Heart left ventricle (tissue), 16 donors: Measurements from ENCODE around the gene OR7D2. TPM values are rescaled to one million over a fixed set of nuclear protein-coding genes. Genes with fewer than 3 reads are reported as not detected.

ENCODE experiments used
- ATAC-seq, 4 donors: fragments of 200-7000 bp; cut with Tn5 transposase; one replicate each; pipeline ENCODE4 v1.9.1; 2020 to 2022; ENCODE audit warnings: moderate library complexity in 4 of 4, mild to moderate bottlenecking in 3 of 4, moderate number of reproducible peaks in 1 of 4
- DNase-seq, 5 donors: peaks; one replicate each; pipeline ENCODE4 v3.0.0-alpha.2; 2020
- H3K27ac ChIP-seq, 12 donors: fragments of 200-600 bp; sonication (generic) in 4 of 12; one replicate each; pipeline versions ENCODE4 v1.5.0 to v1.8.0; 2016 to 2022; ENCODE audit warnings: mild to moderate bottlenecking in 2 of 12
- H3K27me3 ChIP-seq, 9 donors: fragments of 200-600 bp; sonication (generic) in 2 of 9; one replicate each; pipeline versions ENCODE4 v1.5.1 to v1.8.0; 2016 to 2022; ENCODE audit warnings: mild to moderate bottlenecking in 3 of 9
- H3K36me3 ChIP-seq, 9 donors: fragments of 200-600 bp; sonication (generic) in 2 of 9; one replicate each; pipeline versions ENCODE4 v1.5.0 to v1.8.0; 2018 to 2022; ENCODE audit warnings: mild to moderate bottlenecking in 2 of 9
- H3K4me1 ChIP-seq, 12 donors: fragments of 200-600 bp; sonication (generic) in 4 of 12; one replicate each; pipeline versions ENCODE4 v1.5.0 to v1.8.0; 2016 to 2022; ENCODE audit warnings: mild to moderate bottlenecking in 3 of 12
- H3K4me3 ChIP-seq, 12 donors: fragments of 200-600 bp; sonication (generic) in 4 of 12; one replicate each; pipeline versions ENCODE4 v1.5.0 to v1.8.0; 2017 to 2022; ENCODE audit warnings: mild to moderate bottlenecking in 9 of 12, moderate library complexity in 4 of 12
- H3K9me3 ChIP-seq, 12 donors: fragments of 200-600 bp; sonication (generic) in 4 of 12; one replicate each; pipeline versions ENCODE4 v1.5.0 to v1.8.0; 2016 to 2022; ENCODE audit warnings: mild to moderate bottlenecking in 1 of 12
- CTCF ChIP-seq, 12 donors: fragments of 200-600 bp; sonication (generic) in 4 of 12; IDR thresholded peaks; one replicate each; pipeline versions ENCODE4 v1.5.0 to v1.8.0; 2018 to 2022; ENCODE audit warnings: antibody characterized with exemption in 12 of 12, mild to moderate bottlenecking in 5 of 12
- POLR2A ChIP-seq, 2 donors: fragments of 450-650 bp; IDR thresholded peaks; one replicate each; pipeline ENCODE4 v1.6.1; 2017; ENCODE audit warnings: antibody characterized with exemption in 2 of 2, mild to moderate bottlenecking in 2 of 2, moderate library complexity in 2 of 2
- WGBS, 4 donors: extraction: QIAGEN DNeasy Blood & Tissue Kit in 2 of 4; methylation state at CpG; one replicate each; pipeline versions ENCODE4 v1.1.5 to v1.1.7; 2013 to 2018; 5-methylcytosine and 5-hydroxymethylcytosine counted together
- intact Hi-C, 10 donors: fragments of 100-400 bp; cut with DNase I; formaldehyde crosslinking; loops; one replicate each; pipeline versions ENCODE4 v1.11.1 to v1.14.2; 2022
- polyA plus RNA-seq, 2 donors: library from polyadenylated mRNA; stranded (reverse); fragments of 200-250 nt; gene quantifications; one replicate each; pipeline ENCODE4 v1.2.3, GENCODE V29; 2013
- total RNA-seq, 9 donors: library from RNA; depleted of rRNA in 2 of 9; stranded (reverse); fragments of >200 nt in 2 of 9; fragmentation: NEBNext Ultra II Directional in 3 of 9; extraction: Animal tissue kit (Norgen Biotek cat#: 25700) in 3 of 9; gene quantifications; one replicate each; pipeline versions ENCODE4 v1.1.0 to v1.2.4, GENCODE V29; 2016 to 2023
- donor health status: ischemic (EF 13 %, LVEDD 7.1; RV severe dilation, severe dysfunction).
- donor health status: healthy with polysubstance abuse.
- donor health status: DM: no; HTN: yes; CAD: no.
- donor health status: DM: no; HTN: no; CAD: no.
- donor health status: ischemic (EF 25% LVEDD 6.9; RV normal size, moderate dysfunction).
- donor health status: ischemic (EF 25% LVEDD 5.7; RV mildly dilated, moderate dysfunction).
- donor health status: healthy.
- donor health status: DM: yes; HTN: yes; CAD: no.
- donor health status: ischemic (EF 35%, LVEDD 5.7; RV mildly dilated, moderate dysfunction).
- donor health status: nonischemic (EF 11% LVEDD 7.7; RV severe dilation, severe dysfunction).
- donor health status: DM: yes; HTN: yes; CAD: no.
- donor health status: PGD.
- donor health status: ischemic (EF 29% LVEDD 5.4; RV normal size, mild dysfunction).
- donor health status: nonischemic (EF 23%, LVEDD 6.1; RV moderate dilation, normal function).

OR7D2 gene
- total and polyA plus RNA-seq, 11 donors = not detected

GRCh38 chr19:9171393-9171991 is 7.3 kb upstream of the OR7D2 start:
- intact Hi-C loops = no loop called here
- TF ChIP-seq POLR2A (IDR thresholded peaks at IDR 0.05) (no peak), CTCF (IDR thresholded peaks at IDR 0.05) (no peak)
- Histone ChIP-seq H3K27ac (peak overlapping the region in 1 of 12 donors; percentile 27), H3K36me3 (peaks cover 0 to 8% (median 0%) of the 10 kb centered on the region in 9 donors), H3K27me3 (no peaks in the 10 kb centered on the region), H3K4me1 (peaks cover 0 to 8% (median 0%) of the 10 kb centered on the region in 12 donors), H3K4me3 (no peak overlapping the region), H3K9me3 (no peaks in the 10 kb centered on the region)
- WGBS, 4 donors = 78 to 88% (median 83%) methylated on average over 6 of the region's 6 CpGs
- ATAC-seq (no peak), DNase-seq (no peak)

- peaks cover 0 to 4% (median 0%) of the 10 kb centered on the region in 12 donors for H3K4me1 ChIP-seq
- H3K4me3 ChIP-seq = no peak overlapping the region
- TF ChIP-seq CTCF (IDR thresholded peaks at IDR 0.05) (no peak), POLR2A (IDR thresholded peaks at IDR 0.05) (no peak)
- H3K27me3 ChIP-seq = peaks cover 0 to 3% (median 0%) of the 10 kb centered on the region in 9 donors
- no peak overlapping the region for H3K27ac ChIP-seq
- ATAC-seq = no peak
- intact Hi-C loops = no loop called here
- 89 to 92% (median 90%) methylated on average over 5 of the region's 5 CpGs for WGBS, 4 donors
- H3K36me3 ChIP-seq = no peaks in the 10 kb centered on the region
- H3K9me3 ChIP-seq = no peaks in the 10 kb centered on the region
- DNase-seq = no peak
These were observed 3.5 kb upstream of the OR7D2 start for GRCh38 chr19:9175326-9175725.

- TF ChIP-seq CTCF (IDR thresholded peaks at IDR 0.05) = no peak
- TF ChIP-seq POLR2A (IDR thresholded peaks at IDR 0.05) = no peak
- H3K9me3 ChIP-seq = peaks cover 0 to 3% (median 0%) of the 10 kb centered on the region in 12 donors
- no peak for ATAC-seq
- no peak overlapping the region for H3K4me3 ChIP-seq
- H3K27me3 ChIP-seq = no peaks in the 10 kb centered on the region
- whole genome bisulfite sequencing, 4 donors = 91 to 95% (median 92%) methylated on average over 17 of the region's 17 CpGs
- H3K36me3 ChIP-seq = no peaks in the 10 kb centered on the region
- no peak for DNase-seq
- intact Hi-C loops = no loop called here
- H3K27ac ChIP-seq = no peak overlapping the region
- no peaks in the 10 kb centered on the region for H3K4me1 ChIP-seq
These were observed 4.2 kb downstream of the OR7D2 start for GRCh38 chr19:9183000-9183399.

GRCh38 chr19:9187191-9187590 is 8.4 kb downstream of the OR7D2 start:
- H3K27me3 ChIP-seq = peaks cover 0 to 16% (median 0%) of the 10 kb centered on the region in 9 donors
- 71 to 85% (median 78%) methylated on average over 6 of the region's 6 CpGs for WGBS, 4 donors
- H3K27ac ChIP-seq = no peak overlapping the region
- no peak overlapping the region for H3K4me3 ChIP-seq
- ATAC-seq (no peak), DNase-seq (no peak)
- intact Hi-C loops = no loop called here
- no peaks in the 10 kb centered on the region for H3K4me1 ChIP-seq
- TF ChIP-seq POLR2A (IDR thresholded peaks at IDR 0.05) (no peak), CTCF (IDR thresholded peaks at IDR 0.05) (no peak)
- peaks cover 0 to 3% (median 0%) of the 10 kb centered on the region in 12 donors for H3K9me3 ChIP-seq
- no peaks in the 10 kb centered on the region for H3K36me3 ChIP-seq
